K562 (cell line): ENCODE measurements around the gene RNF4. TPM values are rescaled to one million over a fixed set of nuclear protein-coding genes. Genes with fewer than 3 reads are reported as not detected.

Source experiments
- ATAC-seq: fragments of 200-7000 bp; cut with Tn5 transposase; 3 replicates; pipeline ENCODE4 v1.9.1; 2020; ENCODE audit warnings: moderate library complexity
- BruUV-seq: library from RNA; stranded (reverse); fragments of 400-500 nt; replicated peaks from 2 replicates; lab custom pipeline; 2021; lab: Mats Ljungman, UMichigan
- CTCF ChIA-PET: fragments of 300-600 bp; formaldehyde crosslinking; extraction: SDS; loops from one replicate; lab custom pipeline; 2021; ENCODE audit warnings: low intra/inter-chr PET ratio; lab: Yijun Ruan, JAX
- POLR2A ChIA-PET: fragments of 300-600, 350-650 bp; sonication (Branson Sonifier 250); formaldehyde crosslinking; extraction: SDS; loops from one replicate; lab custom pipeline; 2021; ENCODE audit warnings: antibody characterized with exemption, inconsistent platforms; lab: Yijun Ruan, JAX
- DNase-seq, 4 experiments: peaks; one replicate each; pipeline versions ENCODE4 v3.0.0 to v3.0.0-alpha.2; 2011 to 2018; ENCODE audit warnings: low spot score in 3 of 4, mixed read lengths in 3 of 4; ENCODE audit errors: extremely low read depth in 1 of 4
- FAIRE-seq: peaks from 2 replicates; lab custom pipeline; 2011; peaks lifted over from hg19 to GRCh38; lab: Jason Lieb, UNC
- H2AFZ ChIP-seq: 2 replicates; pipeline ENCODE4 v1.6.0; 2011; ENCODE audit warnings: low read depth, low read length, control low read depth, inconsistent platforms
- H3K27ac ChIP-seq: fragments of 200-600 bp; 3 replicates; pipeline ENCODE4 v1.8.0; 2011; ENCODE audit warnings: low read depth, mild to moderate bottlenecking, control low read depth, inconsistent platforms, low read length, moderate library complexity, mixed read lengths; ENCODE audit errors: extremely low read depth
- H3K27me3 ChIP-seq, 2 experiments: fragments of 300-600 bp in 1 of 2; 2 replicates in 1 of 2; 3 replicates in 1 of 2; pipeline versions ENCODE4 v1.6.0 to v1.8.0; 2011; ENCODE audit warnings: inconsistent platforms in 2 of 2, low read length in 2 of 2, mild to moderate bottlenecking in 1 of 2, mixed read lengths in 1 of 2, moderate library complexity in 1 of 2; ENCODE audit not compliant: control insufficient read depth in 2 of 2, insufficient read depth in 2 of 2
- H3K36me3 ChIP-seq: fragments of 300-600 bp; 3 replicates; pipeline ENCODE4 v1.8.0; 2011; ENCODE audit warnings: mild to moderate bottlenecking, low read length, inconsistent platforms; ENCODE audit not compliant: control insufficient read depth, insufficient read depth
- H3K4me1 ChIP-seq, 2 experiments: fragments of 200-600 bp in 1 of 2; replicated peaks in 1 of 2; 2 replicates in 1 of 2; 3 replicates in 1 of 2; pipeline versions ENCODE4 v1.5.1 to v1.8.0; 2011; ENCODE audit warnings: inconsistent platforms in 2 of 2, low read length in 2 of 2, mild to moderate bottlenecking in 1 of 2, mixed read lengths in 1 of 2, moderate library complexity in 1 of 2; ENCODE audit not compliant: control insufficient read depth in 2 of 2, insufficient read depth in 2 of 2
- H3K4me2 ChIP-seq: 2 replicates; pipeline ENCODE4 v1.6.1; 2011; ENCODE audit warnings: low read length, control low read depth, inconsistent platforms, mixed read lengths; ENCODE audit not compliant: insufficient read depth
- H3K4me3 ChIP-seq: fragments of 200-600 bp; sonication (generic), shearing (Covaris generic); 2 replicates; pipeline ENCODE4 v1.5.1; 2016; ENCODE audit warnings: control low read depth, inconsistent platforms
- H3K79me2 ChIP-seq: fragments of 200-600 bp; 3 replicates; pipeline ENCODE4 v1.8.0; 2011; ENCODE audit warnings: low read length, inconsistent platforms; ENCODE audit not compliant: control insufficient read depth, insufficient read depth
- H3K9ac ChIP-seq, 2 experiments: 2 replicates each; pipeline versions ENCODE4 v1.6.0 to v1.6.1; 2011; ENCODE audit warnings: low read depth in 2 of 2, low read length in 2 of 2, control low read depth in 1 of 2, inconsistent platforms in 1 of 2, mild to moderate bottlenecking in 1 of 2, mixed read lengths in 1 of 2; ENCODE audit not compliant: insufficient read depth in 1 of 2
- H3K9me1 ChIP-seq: one replicate; pipeline ENCODE4 v1.6.0; 2011; ENCODE audit warnings: inconsistent platforms, mild to moderate bottlenecking, low read length, moderate library complexity; ENCODE audit not compliant: control insufficient read depth, insufficient read depth
- H3K9me3 ChIP-seq: replicated peaks from 2 replicates; pipeline ENCODE4 v1.5.1; 2011; ENCODE audit warnings: low read depth, low read length, inconsistent platforms; ENCODE audit not compliant: control insufficient read depth, insufficient read depth
- H4K20me1 ChIP-seq: replicated peaks from 2 replicates; pipeline ENCODE4 v1.6.1; 2011; ENCODE audit warnings: low read length, inconsistent platforms, mixed read lengths; ENCODE audit not compliant: control insufficient read depth, insufficient read depth
- BHLHE40 ChIP-seq: IDR thresholded peaks from 2 replicates; pipeline ENCODE4 v1.6.1; 2011; ENCODE audit warnings: low read length, improper control_type of control experiment
- ESRRA ChIP-seq: fragments of 450-650 bp; IDR thresholded peaks from 2 replicates; pipeline ENCODE4 v1.6.1; 2014; ENCODE audit warnings: low read depth, mild to moderate bottlenecking, moderate library complexity, borderline replicate concordance
- GATAD2B ChIP-seq: fragments of 450-650 bp; IDR thresholded peaks from 2 replicates; pipeline ENCODE4 v1.6.1; 2017; ENCODE audit warnings: mild to moderate bottlenecking, borderline replicate concordance
- KAT7 ChIP-seq: sonication (generic); formaldehyde crosslinking; IDR thresholded peaks from 2 replicates; pipeline ENCODE4 v1.8.0; 2022; ENCODE audit warnings: missing genetic modification reagents, mild to moderate bottlenecking, borderline replicate concordance
- KLF6 ChIP-seq: fragments of 250-450 bp; sonication (Bioruptor Pico); IDR thresholded peaks from 2 replicates; pipeline ENCODE4 v1.4.0; 2020; ENCODE audit warnings: mild to moderate bottlenecking, moderate library complexity, borderline replicate concordance
- NEUROD1 ChIP-seq: fragments of 150-350 bp; IDR thresholded peaks from 2 replicates; pipeline ENCODE4 v1.6.1; 2014; ENCODE audit warnings: borderline replicate concordance, low read length, low read depth; ENCODE audit not compliant: partially characterized antibody
- PHF20 ChIP-seq: fragments of 450-650 bp; IDR thresholded peaks from 2 replicates; pipeline ENCODE4 v1.6.1; 2018; ENCODE audit not compliant: partially characterized antibody
- SMARCC2 ChIP-seq: fragments of 450-650 bp; IDR thresholded peaks from 2 replicates; pipeline ENCODE4 v1.6.1; 2017; ENCODE audit warnings: antibody characterized with exemption, moderate library complexity, mild to moderate bottlenecking, low read depth
- STAT5B ChIP-seq: fragments of 250-450 bp; sonication (Bioruptor Pico); IDR thresholded peaks from 2 replicates; pipeline ENCODE4 v1.8.0; 2021; ENCODE audit warnings: mild to moderate bottlenecking, inconsistent platforms
- TARDBP ChIP-seq: fragments of 450-650 bp; IDR thresholded peaks from 2 replicates; pipeline ENCODE4 v1.6.1; 2016
- XRCC5 ChIP-seq: fragments of 200-400 bp; formaldehyde crosslinking; IDR thresholded peaks from 2 replicates; pipeline ENCODE4 v1.6.1; 2017; ENCODE audit warnings: low read depth, mild to moderate bottlenecking, low read length
- ZC3H11A ChIP-seq: IDR thresholded peaks from 2 replicates; pipeline ENCODE4 v1.6.1; 2012; ENCODE audit warnings: low read depth, low read length, improper control_type of control experiment
- ZNF212 ChIP-seq: fragments of 450-650 bp; formaldehyde crosslinking; IDR thresholded peaks from 2 replicates; pipeline ENCODE4 v1.4.0; 2020; ENCODE audit warnings: mild to moderate bottlenecking
- ZNF696 ChIP-seq: fragments of 250-450 bp; sonication (Bioruptor Pico); conservative IDR thresholded peaks from 2 replicates; pipeline ENCODE4 v1.4.0; 2020; ENCODE audit warnings: mild to moderate bottlenecking, moderate library complexity
- WGBS: fragments of 100-300 bp; shearing (Covaris generic); methylation state at CpG from one replicate; pipeline ENCODE4 v1.1.6; 2016; ENCODE audit warnings: low coverage, mixed read lengths; ENCODE audit not compliant: insufficient coverage; ENCODE audit errors: missing lambda C conversion rate; 5-methylcytosine and 5-hydroxymethylcytosine counted together
- in situ Hi-C: fragments of 300-500 bp; cut with MboI; formaldehyde crosslinking; loops from 4 replicates; pipeline ENCODE4 v1.15.0; 2018; ENCODE audit warnings: inconsistent platforms, mixed read lengths
- intact Hi-C: fragments of 100-400 bp; cut with micrococcal nuclease; formaldehyde crosslinking; loops from 2 replicates; pipeline ENCODE4 v1.14.2; 2022
- polyA plus RNA-seq, 8 experiments: library from polyadenylated mRNA; depleted of rRNA in 4 of 8; stranded (reverse) in 5 of 8; unstranded in 3 of 8; fragments of >200 nt; fragmentation: Nextera tagmentation in 2 of 8; fragmentation: Illumina TruSeq in 1 of 8; extraction: Ambion mirVana in 2 of 8; extraction: Trizol in 1 of 8; gene quantifications; 2 replicates each; pipeline versions ENCODE4 v1.2.1 to v1.2.3, GENCODE V29; 2011 to 2014; ENCODE audit warnings: inconsistent platforms in 1 of 8, missing spikeins in 1 of 8
- total RNA-seq, 7 experiments: library from RNA; depleted of rRNA in 6 of 7; stranded (reverse); fragments of >200 nt in 6 of 7; fragmentation: Illumina TruSeq in 2 of 7; extraction: Trizol in 2 of 7; gene quantifications; 2 replicates each; pipeline versions ENCODE4 v1.2.1 to v1.2.3, GENCODE V29; 2011 to 2021; ENCODE audit warnings: low replicate concordance in 1 of 7
- TF ChIP-seq, protein P1 (sequence below): sonication (generic); formaldehyde crosslinking; IDR thresholded peaks from 2 replicates; pipeline ENCODE4 v1.9.0; 2022; ENCODE audit warnings: mild to moderate bottlenecking, missing genetic modification reagents

The RNF4 gene
- total and polyA plus RNA-seq, 9 of the 15 experiments (the other 6 are each of a cell fraction or from before 2014, with no cell fraction given), result 19.2 to 59.3 (median 44.8) TPM

DNA sequence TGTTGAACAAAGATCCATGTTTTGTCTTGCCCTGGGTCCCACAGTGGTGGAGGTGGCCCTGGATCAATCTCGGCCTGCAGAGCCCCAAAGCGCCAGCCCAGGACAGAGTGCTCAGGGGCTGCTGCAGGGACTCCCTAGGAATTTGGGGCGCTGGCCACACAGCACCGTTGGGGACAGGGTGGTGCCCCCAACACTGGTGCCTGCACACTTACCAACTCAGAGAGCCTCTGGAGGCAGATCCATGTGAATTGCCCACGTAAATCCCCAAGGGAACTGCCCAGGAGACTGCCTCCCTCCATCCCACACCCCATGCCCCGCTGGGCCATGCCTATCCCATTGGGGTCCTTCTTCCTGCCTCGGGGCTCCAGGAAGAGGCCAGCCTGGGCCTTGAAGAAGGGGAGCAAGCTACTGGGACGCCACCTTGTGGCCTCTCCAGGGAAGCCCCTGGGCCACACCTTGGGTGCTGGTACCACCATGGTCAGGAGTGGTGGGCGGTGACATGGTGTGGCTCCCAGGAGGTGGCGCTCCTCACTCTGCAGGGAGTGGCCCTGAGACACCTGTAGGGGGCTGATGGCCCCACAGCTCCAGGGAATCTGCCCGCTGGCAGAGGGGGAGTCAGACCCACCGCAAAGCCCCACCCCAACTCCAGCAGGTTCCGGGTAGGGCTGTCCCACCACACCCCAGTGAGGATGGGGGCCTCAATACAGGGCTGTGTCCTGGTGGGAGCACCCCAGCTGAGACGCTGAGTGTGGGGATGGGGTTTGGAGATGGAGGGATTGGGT is 27.3 kb upstream of the RNF4 start:
- no TSS peak for BruUV-seq
- POLR2A ChIA-PET, result interaction anchor here (0.6 kb wide), 2 partner anchors 10 to 14 kb away, joined by 3 read pairs; no protein-coding TSS in a partner anchor
- Histone ChIP-seq H2AFZ (peak overlapping the region; percentile 96), H3K4me2 (peak overlapping the region; percentile 64), H3K9me1 (no peaks in the 10 kb centered on the region), H3K27me3 (no peaks in the 10 kb centered on the region), H3K27ac (no peak overlapping the region), H3K79me2 (no peaks in the 10 kb centered on the region), H3K9ac (peak overlapping the region in 1 of 2 experiments; percentile 69; a peak in 2 of 4 replicates), H3K9me3 (no peaks in the 10 kb centered on the region), H3K4me3 (no peak overlapping the region; the same call in 1 of the 2 replicates), H3K4me1 (peaks cover 4 to 44% of the 10 kb centered on the region in 2 experiments; a peak in 4 of 5 replicates), H3K36me3 (no peaks in the 10 kb centered on the region), H4K20me1 (no peaks in the 10 kb centered on the region)
- CTCF ChIA-PET, result interaction anchor here (0.6 to 2.6 kb wide), 3 partner anchors 32 to 267 kb away, joined by 3 to 25 read pairs (median 6); no protein-coding TSS in a partner anchor
- peak; percentile 94 to 96 (median 95) for DNase-seq
- intact Hi-C loops, result loop anchor here (1.0 kb wide), 2 partner anchors 198 to 221 kb away; no protein-coding TSS in a partner anchor
- WGBS, result 11% methylated on average over 12 of the region's 14 CpGs
- in situ Hi-C loops, result loop anchor here (10.0 kb wide), 1 partner anchor 217 kb away; no protein-coding TSS in a partner anchor
- ATAC-seq, result peak; percentile 99
- peak; percentile 97 for FAIRE-seq
- 0 out of 2 replicates have a peak, but pooled peaks have one; percentile 39 for TF ChIP-seq KAT7 (CRISPR knock-in tag)
- TF ChIP-seq ZC3H11A, result 0 out of 2 replicates have a peak, but pooled peaks have one; percentile 56
- TF ChIP-seq GATAD2B, result peak; percentile 38; the same call in 1 of the 2 replicates
- peak; percentile 20 for TF ChIP-seq NEUROD1
- TF ChIP-seq SMARCC2, result no peak
- TF ChIP-seq STAT5B (CRISPR knock-in tag), result no peak
- TF ChIP-seq ESRRA, result peak; percentile 55; the same call in 1 of the 2 replicates
- peak; percentile 73 for TF ChIP-seq PHF20
- TF ChIP-seq XRCC5, result peak; percentile 90
- no peak for TF ChIP-seq ZNF696
- peak; percentile 63; the same call in 1 of the 2 replicates for TF ChIP-seq KLF6 (CRISPR knock-in tag)
- TF ChIP-seq, protein P1, sequence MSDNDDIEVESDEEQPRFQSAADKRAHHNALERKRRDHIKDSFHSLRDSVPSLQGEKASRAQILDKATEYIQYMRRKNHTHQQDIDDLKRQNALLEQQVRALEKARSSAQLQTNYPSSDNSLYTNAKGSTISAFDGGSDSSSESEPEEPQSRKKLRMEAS (CRISPR knock-in tag), result peak; percentile 67
- TF ChIP-seq ZNF212 (CRISPR knock-in tag), result no peak
- TF ChIP-seq BHLHE40, result peak; percentile 40
- 0 out of 2 replicates have a peak, but pooled peaks have one; percentile 61 for TF ChIP-seq TARDBP
